GM12878 (cell line): ENCODE data around the gene TERB2. TPM values are rescaled to one million over a fixed set of nuclear protein-coding genes. Genes with fewer than 3 reads are reported as not detected.
A peak's percentile ranks its signal among the peaks of the same experiment; 100 is the strongest.

ENCODE experiments used
- CBX3 ChIP-seq: fragments of 200-600 bp; sonication (generic); IDR thresholded peaks from 2 replicates; pipeline ENCODE4 v1.6.1; 2016; ENCODE audit warnings: low read depth, borderline replicate concordance
- CEBPZ ChIP-seq: fragments of 150-350 bp; IDR thresholded peaks from 2 replicates; pipeline ENCODE4 v1.6.1; 2016; ENCODE audit warnings: low read depth, low read length
- CHD1 ChIP-seq: IDR thresholded peaks from 2 replicates; pipeline ENCODE4 v1.6.1; 2012; ENCODE audit warnings: low read depth, low read length, improper control_type of control experiment
- CREB1 ChIP-seq: IDR thresholded peaks from 2 replicates; pipeline ENCODE4 v1.6.1; 2012; ENCODE audit warnings: low read depth, mild to moderate bottlenecking, inconsistent platforms
- ELK1 ChIP-seq: IDR thresholded peaks from 2 replicates; pipeline ENCODE4 v1.6.1; 2012; ENCODE audit warnings: low read depth, low read length, improper control_type of control experiment
- EP300 ChIP-seq, 2 experiments: fragments of 150-350 bp in 1 of 2; IDR thresholded peaks; 2 replicates each; pipeline ENCODE4 v1.6.1; 2011 to 2012; ENCODE audit warnings: low read depth in 2 of 2, low read length in 2 of 2, borderline replicate concordance in 1 of 2, improper control_type of control experiment in 1 of 2, inconsistent platforms in 1 of 2; ENCODE audit not compliant: control insufficient read depth in 1 of 2
- HCFC1 ChIP-seq: fragments of 150-350 bp; IDR thresholded peaks from 2 replicates; pipeline ENCODE4 v1.6.1; 2014; ENCODE audit warnings: low read length
- IKZF1 ChIP-seq: fragments of 450-650 bp; conservative IDR thresholded peaks from 2 replicates; pipeline ENCODE4 v1.6.1; 2017; ENCODE audit warnings: antibody characterized with exemption, mild to moderate bottlenecking
- KDM1A ChIP-seq: fragments of 200-600 bp; sonication (generic); IDR thresholded peaks from 2 replicates; pipeline ENCODE4 v1.6.1; 2016; ENCODE audit warnings: borderline replicate concordance
- MAX ChIP-seq: IDR thresholded peaks from 2 replicates; pipeline ENCODE4 v1.6.1; 2012; ENCODE audit warnings: low read depth, low read length, improper control_type of control experiment
- MEF2B ChIP-seq: fragments of 450-650 bp; IDR thresholded peaks from 2 replicates; pipeline ENCODE4 v1.6.1; 2018; ENCODE audit warnings: mild to moderate bottlenecking, moderate library complexity; ENCODE audit not compliant: partially characterized antibody, poor library complexity, severe bottlenecking
- MTA3 ChIP-seq: IDR thresholded peaks from 2 replicates; pipeline ENCODE4 v1.6.1; 2012; ENCODE audit warnings: low read length, inconsistent platforms, borderline replicate concordance
- MXI1 ChIP-seq: fragments of 150-350 bp; IDR thresholded peaks from 2 replicates; pipeline ENCODE4 v1.6.1; 2011; ENCODE audit warnings: low read depth, mild to moderate bottlenecking, inconsistent platforms, low read length, improper control_type of control experiment
- NFYA ChIP-seq: IDR thresholded peaks from 2 replicates; pipeline ENCODE4 v1.6.1; 2011; ENCODE audit warnings: low read depth, mild to moderate bottlenecking, low read length, improper control_type of control experiment, borderline replicate concordance
- NKRF ChIP-seq: fragments of 450-650 bp; conservative IDR thresholded peaks from 2 replicates; pipeline ENCODE4 v1.6.1; 2017; ENCODE audit warnings: mild to moderate bottlenecking, moderate library complexity
- RELA ChIP-seq: fragments of 450-650 bp; IDR thresholded peaks from 2 replicates; pipeline ENCODE4 v1.8.0; 2014; ENCODE audit warnings: borderline replicate concordance; ENCODE audit not compliant: partially characterized antibody
- RUNX3 ChIP-seq: IDR thresholded peaks from 2 replicates; pipeline ENCODE4 v1.6.1; 2012; ENCODE audit warnings: low read length, inconsistent platforms
- SIN3A ChIP-seq: IDR thresholded peaks from 2 replicates; pipeline ENCODE4 v1.6.1; 2012; ENCODE audit warnings: low read depth, low read length, improper control_type of control experiment
- TCF12 ChIP-seq: IDR thresholded peaks from 2 replicates; pipeline ENCODE4 v1.6.1; 2011; ENCODE audit warnings: low read depth, mild to moderate bottlenecking, low read length
- ZBTB33 ChIP-seq: fragments of 450-650 bp; IDR thresholded peaks from 2 replicates; pipeline ENCODE4 v1.6.1; 2017; ENCODE audit warnings: mild to moderate bottlenecking
- ZNF207 ChIP-seq: fragments of 450-650 bp; IDR thresholded peaks from 2 replicates; pipeline ENCODE4 v1.6.1; 2014; ENCODE audit warnings: antibody characterized with exemption, mild to moderate bottlenecking, borderline replicate concordance
- ZNF217 ChIP-seq: fragments of 450-650 bp; IDR thresholded peaks from 2 replicates; pipeline ENCODE4 v1.6.1; 2017; ENCODE audit warnings: antibody characterized with exemption, mild to moderate bottlenecking
- polyA plus RNA-seq, 11 experiments: library from polyadenylated mRNA; depleted of rRNA in 4 of 11; unstranded in 6 of 11; stranded (reverse) in 5 of 11; fragments of >200 nt; fragmentation: Nextera tagmentation in 4 of 11; fragmentation: Illumina TruSeq in 1 of 11; extraction: Ambion mirVana in 4 of 11; extraction: Trizol in 1 of 11; gene quantifications; 1 replicate in 1 of 11; 2 replicates in 10 of 11; pipeline versions ENCODE4 v1.2.1 to v1.2.3, GENCODE V29; 2011 to 2016; ENCODE audit warnings: inconsistent platforms in 2 of 11, missing spikeins in 2 of 11, low read depth in 1 of 11
- total RNA-seq, 4 experiments: library from RNA; depleted of rRNA in 3 of 4; stranded (reverse); fragments of >200 nt in 3 of 4; fragmentation: Illumina TruSeq in 1 of 4; extraction: Trizol in 1 of 4; gene quantifications; 2 replicates each; pipeline versions ENCODE4 v1.2.1 to v1.2.3, GENCODE V29; 2013 to 2021

TERB2 gene
- total and polyA plus RNA-seq, 10 of the 15 experiments (the other 5 are each of a cell fraction or from before 2014, with no cell fraction given) = not detected

- TF ChIP-seq CREB1 (no peak), MAX (no peak; the same call in 1 of the 2 replicates), ZNF207 (no peak), IKZF1 (peak; percentile 78), HCFC1 (no peak), MEF2B (no peak), MTA3 (no peak), MXI1 (no peak), RUNX3 (no peak), SIN3A (no peak), KDM1A (no peak), TCF12 (no peak), ZNF217 (no peak), EP300 (IDR thresholded peaks at IDR 0.05; ENCODE audit: borderline replicate concordance in 1 of 2, control insufficient read depth in 1 of 2, low read depth in 2 of 2, low read length in 2 of 2) (no peak), RELA (no peak), ZBTB33 (no peak), CHD1 (no peak), NKRF (0 out of 2 replicates have a peak, but pooled peaks have one; percentile 44), CBX3 (no peak), ELK1 (no peak), CEBPZ (no peak), NFYA (no peak)
These were observed 66.6 kb downstream of the TERB2 start, which contains the start of gene SORD (continued) for GRCh38 chr15:45022871-45023658.
